ENCODE measurements around the gene SLC6A2.

Gene SLC6A2

DNA sequence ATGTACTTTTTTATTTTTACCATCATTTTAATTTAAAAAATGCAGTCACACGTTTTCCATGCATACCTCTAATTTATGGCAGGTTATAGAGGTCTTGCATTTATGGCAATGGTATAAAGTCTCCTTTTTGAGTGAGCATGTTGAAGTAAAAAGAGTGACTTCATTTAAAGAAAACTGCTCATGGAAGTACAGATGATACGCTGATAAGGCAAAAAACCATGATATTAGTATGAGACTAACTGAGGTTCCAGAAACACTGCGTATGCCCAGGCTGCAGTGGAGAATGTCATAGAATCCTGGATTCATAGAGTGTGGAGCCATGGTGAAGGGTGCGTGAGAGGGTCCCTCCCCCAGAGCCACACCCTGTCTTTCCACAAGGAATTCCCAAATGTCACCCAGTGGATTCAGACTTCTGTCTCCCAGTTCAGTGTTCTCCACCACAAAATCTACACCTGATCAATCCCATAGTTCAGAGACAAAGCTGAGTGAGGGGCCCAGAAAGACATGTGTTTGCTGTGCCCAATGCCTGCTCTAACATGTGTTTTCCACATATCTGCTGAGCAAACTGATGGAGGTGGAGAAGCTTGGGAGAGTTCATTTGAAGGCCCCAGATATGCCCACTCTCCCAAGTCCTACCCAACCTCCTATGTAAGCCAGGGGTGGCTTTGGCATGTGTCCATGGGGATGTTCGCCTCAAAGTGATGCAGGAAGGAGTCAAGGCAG, 69.4 kb downstream of the SLC6A2 start:
- H3K4me3 ChIP-seq (ENCODE audit: low read length): no peak overlapping the region
- no peak overlapping the region for H3K9ac ChIP-seq (ENCODE audit: low read length)
- H3K79me2 ChIP-seq (ENCODE audit: low read length): no peaks in the 10 kb centered on the region
- H3K4me2 ChIP-seq (ENCODE audit: low read depth, low read length): no peak overlapping the region
- DNase-seq: no peak
- H4K20me1 ChIP-seq (ENCODE audit: insufficient read depth, low read length): no peaks in the 10 kb centered on the region
- no peaks in the 10 kb centered on the region for H3K9me3 ChIP-seq (replicated peaks; ENCODE audit: insufficient read depth, low read length)
- TF ChIP-seq EZH2phosphoT487 (IDR thresholded peaks at IDR 0.05; ENCODE audit: low read length) (no peak), EZH2 (optimal IDR thresholded peaks at IDR 0.05; ENCODE audit: low read depth, low read length) (no peak)
- TF ChIP-seq, protein P1, sequence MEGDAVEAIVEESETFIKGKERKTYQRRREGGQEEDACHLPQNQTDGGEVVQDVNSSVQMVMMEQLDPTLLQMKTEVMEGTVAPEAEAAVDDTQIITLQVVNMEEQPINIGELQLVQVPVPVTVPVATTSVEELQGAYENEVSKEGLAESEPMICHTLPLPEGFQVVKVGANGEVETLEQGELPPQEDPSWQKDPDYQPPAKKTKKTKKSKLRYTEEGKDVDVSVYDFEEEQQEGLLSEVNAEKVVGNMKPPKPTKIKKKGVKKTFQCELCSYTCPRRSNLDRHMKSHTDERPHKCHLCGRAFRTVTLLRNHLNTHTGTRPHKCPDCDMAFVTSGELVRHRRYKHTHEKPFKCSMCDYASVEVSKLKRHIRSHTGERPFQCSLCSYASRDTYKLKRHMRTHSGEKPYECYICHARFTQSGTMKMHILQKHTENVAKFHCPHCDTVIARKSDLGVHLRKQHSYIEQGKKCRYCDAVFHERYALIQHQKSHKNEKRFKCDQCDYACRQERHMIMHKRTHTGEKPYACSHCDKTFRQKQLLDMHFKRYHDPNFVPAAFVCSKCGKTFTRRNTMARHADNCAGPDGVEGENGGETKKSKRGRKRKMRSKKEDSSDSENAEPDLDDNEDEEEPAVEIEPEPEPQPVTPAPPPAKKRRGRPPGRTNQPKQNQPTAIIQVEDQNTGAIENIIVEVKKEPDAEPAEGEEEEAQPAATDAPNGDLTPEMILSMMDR (IDR thresholded peaks at IDR 0.05; ENCODE audit: low read length): no peak
- H3K4me1 ChIP-seq (ENCODE audit: low read length): no peaks in the 10 kb centered on the region
- H3K27me3 ChIP-seq (replicated peaks; ENCODE audit: insufficient read depth, low read length): no peaks in the 10 kb centered on the region
- no peaks in the 10 kb centered on the region for H3F3A ChIP-seq (ENCODE audit: insufficient read depth, low read length)
- no peak overlapping the region for H3K27ac ChIP-seq (ENCODE audit: low read length)
- H3K9me2 ChIP-seq (replicated peaks; ENCODE audit: insufficient read depth, low read length): no peaks in the 10 kb centered on the region
- H2AFZ ChIP-seq (ENCODE audit: low read length): no peak overlapping the region
- no peaks in the 10 kb centered on the region for H3K36me3 ChIP-seq (replicated peaks; ENCODE audit: insufficient read depth, low read length)

DNA sequence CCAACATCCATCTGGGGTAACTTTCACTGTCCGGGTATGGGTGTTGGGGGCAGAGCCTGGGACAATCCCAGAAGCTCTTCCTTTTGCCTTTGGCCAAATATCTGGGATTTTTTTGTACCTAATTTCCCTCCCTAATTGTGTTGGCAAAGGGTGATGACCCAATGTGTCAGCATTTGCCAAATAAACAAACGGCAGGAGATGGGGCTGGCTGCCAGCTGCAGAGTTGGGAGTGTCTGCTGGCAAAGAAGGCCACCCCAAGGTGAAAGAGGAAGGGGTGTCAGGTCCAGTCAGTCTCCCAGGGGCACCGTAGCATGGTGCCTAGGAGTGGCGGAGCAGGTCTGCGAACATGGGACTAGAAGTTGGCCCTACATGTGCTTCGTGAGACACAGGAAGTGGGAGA, 73.0 kb downstream of the SLC6A2 start:
- Histone ChIP-seq H3K27ac (ENCODE audit: low read length) (no peak overlapping the region), H4K20me1 (ENCODE audit: insufficient read depth, low read length) (no peaks in the 10 kb centered on the region), H3K27me3 (replicated peaks; ENCODE audit: insufficient read depth, low read length) (no peaks in the 10 kb centered on the region), H3K4me1 (ENCODE audit: low read length) (no peaks in the 10 kb centered on the region), H3K4me2 (ENCODE audit: low read depth, low read length) (no peak overlapping the region), H3F3A (ENCODE audit: insufficient read depth, low read length) (no peaks in the 10 kb centered on the region), H3K9ac (ENCODE audit: low read length) (no peak overlapping the region), H2AFZ (ENCODE audit: low read length) (no peak overlapping the region), H3K79me2 (ENCODE audit: low read length) (no peaks in the 10 kb centered on the region), H3K9me2 (replicated peaks; ENCODE audit: insufficient read depth, low read length) (no peaks in the 10 kb centered on the region), H3K36me3 (replicated peaks; ENCODE audit: insufficient read depth, low read length) (no peaks in the 10 kb centered on the region), H3K4me3 (ENCODE audit: low read length) (no peak overlapping the region), H3K9me3 (replicated peaks; ENCODE audit: insufficient read depth, low read length) (no peaks in the 10 kb centered on the region)
- DNase-seq: no peak
- TF ChIP-seq EZH2phosphoT487 (IDR thresholded peaks at IDR 0.05; ENCODE audit: low read length): no peak
- TF ChIP-seq EZH2 (optimal IDR thresholded peaks at IDR 0.05; ENCODE audit: low read depth, low read length): no peak
- TF ChIP-seq, protein P1 (IDR thresholded peaks at IDR 0.05; ENCODE audit: low read length): no peak

DNA sequence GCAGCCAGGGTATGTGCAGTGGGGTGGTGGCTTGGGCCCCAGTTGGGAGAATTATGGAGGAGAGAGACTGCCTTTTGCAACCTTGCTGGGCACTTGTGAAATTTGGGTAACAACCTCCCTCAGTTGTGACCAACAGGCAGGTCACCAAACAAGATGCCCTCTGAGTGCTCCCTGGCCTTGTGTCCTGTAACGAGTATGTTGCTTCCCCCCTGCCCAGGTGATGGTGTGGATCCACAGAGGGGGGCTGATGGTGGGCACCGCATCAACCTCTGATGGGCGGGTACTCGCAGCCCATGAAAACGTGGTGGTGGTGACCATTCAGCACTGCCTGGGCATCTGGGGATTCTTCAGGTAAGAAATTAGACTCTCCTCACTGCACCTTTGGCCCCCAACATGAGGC, 74.3 kb downstream of the SLC6A2 start:
- Histone ChIP-seq H3K9ac (ENCODE audit: low read length) (no peak overlapping the region), H3K4me1 (ENCODE audit: low read length) (no peaks in the 10 kb centered on the region), H3K4me3 (ENCODE audit: low read length) (no peak overlapping the region), H3K79me2 (ENCODE audit: low read length) (no peaks in the 10 kb centered on the region), H3F3A (ENCODE audit: insufficient read depth, low read length) (no peaks in the 10 kb centered on the region), H3K27me3 (replicated peaks; ENCODE audit: insufficient read depth, low read length) (no peaks in the 10 kb centered on the region), H2AFZ (ENCODE audit: low read length) (no peak overlapping the region), H3K36me3 (replicated peaks; ENCODE audit: insufficient read depth, low read length) (no peaks in the 10 kb centered on the region), H3K27ac (ENCODE audit: low read length) (no peak overlapping the region), H3K4me2 (ENCODE audit: low read depth, low read length) (no peak overlapping the region), H3K9me3 (replicated peaks; ENCODE audit: insufficient read depth, low read length) (no peaks in the 10 kb centered on the region), H3K9me2 (replicated peaks; ENCODE audit: insufficient read depth, low read length) (no peaks in the 10 kb centered on the region), H4K20me1 (ENCODE audit: insufficient read depth, low read length) (no peaks in the 10 kb centered on the region)
- TF ChIP-seq, protein P1 (IDR thresholded peaks at IDR 0.05; ENCODE audit: low read length): no peak
- no peak for TF ChIP-seq EZH2phosphoT487 (IDR thresholded peaks at IDR 0.05; ENCODE audit: low read length)
- no peak for TF ChIP-seq EZH2 (optimal IDR thresholded peaks at IDR 0.05; ENCODE audit: low read depth, low read length)
- no peak for DNase-seq
